ENCODE measurements around the gene CSRNP3. TPM values are rescaled to one million over a fixed set of nuclear protein-coding genes. Genes with fewer than 3 reads are reported as not detected.

The CSRNP3 gene
- total and polyA plus RNA-seq, 8 donors, result under 0.01 to 9.9 (median 0.58) TPM; not detected in 1

DNA sequence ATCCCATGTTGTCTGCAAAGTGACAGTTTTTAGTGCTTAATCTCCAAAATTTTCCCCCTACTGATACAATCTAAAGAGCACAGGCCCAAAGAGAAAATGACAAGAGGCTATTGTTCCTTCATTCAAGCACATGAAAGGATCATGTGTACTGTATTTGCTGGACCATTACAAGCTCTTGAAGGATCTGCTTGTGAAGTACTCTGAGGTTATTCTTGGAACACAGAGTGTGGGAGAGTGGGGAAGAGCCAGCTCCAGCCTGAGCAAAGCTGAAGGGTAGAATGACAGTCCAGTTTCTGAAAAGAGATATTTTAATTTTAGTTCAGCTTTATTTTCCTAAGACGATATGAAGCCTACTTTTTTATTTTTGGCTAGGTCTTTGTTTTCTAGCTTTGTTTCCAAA, 212.3 kb downstream of the CSRNP3 start:
- Histone ChIP-seq H3K36me3 (peaks cover 0 to 20% (median 0%) of the 10 kb centered on the region in 4 donors), H3K9me3 (no peaks in the 10 kb centered on the region), H3K4me3 (no peak overlapping the region), H3K4me1 (no peaks in the 10 kb centered on the region), H3K27me3 (no peaks in the 10 kb centered on the region), H3K27ac (peak overlapping the region in 2 of 5 donors; percentile 23 to 46)
- intact Hi-C loops (cut with DNase I; ENCODE audit: low total_unique reads), result no loop called here
- peak in 1 of 2 donors; percentile 42 for DNase-seq
- 50 to 77% (median 70%) methylated on average over 1 of the region's 1 CpG for WGBS, 5 donors
- TF ChIP-seq POLR2AphosphoS5 (IDR thresholded peaks at IDR 0.05), result no peak
- TF ChIP-seq EP300 (IDR thresholded peaks at IDR 0.05), result no peak

DNA sequence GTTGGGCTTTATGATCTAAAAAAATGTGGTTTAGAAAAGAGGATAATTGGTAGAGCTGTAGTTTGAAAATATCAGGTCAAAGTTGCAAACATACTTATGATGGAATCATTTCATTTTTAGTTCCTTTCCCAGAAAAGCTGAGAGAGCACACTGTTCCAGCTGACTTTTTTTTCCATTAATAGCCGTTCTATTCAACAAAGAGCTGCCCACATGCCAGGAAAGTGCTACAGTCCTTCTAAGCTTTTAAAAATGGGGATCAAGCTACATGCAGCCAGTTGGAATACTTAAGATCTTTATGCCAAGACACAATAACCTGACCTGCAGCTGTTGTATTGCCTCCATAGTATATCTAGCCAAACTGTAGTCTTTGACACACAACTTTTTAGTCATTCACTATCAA, 213.0 kb downstream of the CSRNP3 start:
- WGBS, 5 donors, result 39 to 94% (median 76%) methylated on average over 1 of the region's 1 CpG
- DNase-seq, result peak in 1 of 2 donors; percentile 44
- no peak for TF ChIP-seq EP300 (IDR thresholded peaks at IDR 0.05)
- H3K4me1 ChIP-seq, result no peaks in the 10 kb centered on the region
- peaks cover 0 to 19% (median 0%) of the 10 kb centered on the region in 4 donors for H3K36me3 ChIP-seq
- H3K9me3 ChIP-seq, result no peaks in the 10 kb centered on the region
- H3K4me3 ChIP-seq, result no peak overlapping the region
- H3K27ac ChIP-seq, result peak overlapping the region in 2 of 5 donors; percentile 23 to 46
- intact Hi-C loops (cut with DNase I; ENCODE audit: low total_unique reads), result no loop called here
- no peaks in the 10 kb centered on the region for H3K27me3 ChIP-seq

DNA sequence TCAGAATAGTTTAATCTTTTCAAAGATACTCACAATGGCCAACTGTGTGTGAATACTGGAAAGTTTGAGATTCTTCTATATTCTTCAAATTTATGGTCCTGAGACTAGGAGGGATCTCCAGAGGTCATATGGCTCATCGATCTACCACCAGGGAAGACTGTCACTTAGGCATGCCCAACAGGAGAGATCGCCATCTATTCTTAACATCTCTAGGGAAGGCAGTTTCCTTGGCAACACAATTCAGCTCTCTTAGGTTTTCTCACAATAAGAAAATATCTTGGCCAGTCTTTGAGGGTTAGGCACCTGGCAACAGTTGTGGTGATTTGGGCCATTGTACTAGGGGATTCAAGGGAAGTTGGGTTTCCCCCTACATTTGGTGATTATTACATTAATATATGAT, 217.3 kb downstream of the CSRNP3 start:
- WGBS, 5 donors, result 91 to 97% (median 95%) methylated on average over 2 of the region's 2 CpGs
- H3K9me3 ChIP-seq, result no peaks in the 10 kb centered on the region
- no peak for DNase-seq
- intact Hi-C loops (cut with DNase I; ENCODE audit: low total_unique reads), result no loop called here
- TF ChIP-seq POLR2A (IDR thresholded peaks at IDR 0.05) (no peak), POLR2AphosphoS5 (IDR thresholded peaks at IDR 0.05) (no peak), EP300 (IDR thresholded peaks at IDR 0.05) (no peak)
- TF ChIP-seq, protein P1, sequence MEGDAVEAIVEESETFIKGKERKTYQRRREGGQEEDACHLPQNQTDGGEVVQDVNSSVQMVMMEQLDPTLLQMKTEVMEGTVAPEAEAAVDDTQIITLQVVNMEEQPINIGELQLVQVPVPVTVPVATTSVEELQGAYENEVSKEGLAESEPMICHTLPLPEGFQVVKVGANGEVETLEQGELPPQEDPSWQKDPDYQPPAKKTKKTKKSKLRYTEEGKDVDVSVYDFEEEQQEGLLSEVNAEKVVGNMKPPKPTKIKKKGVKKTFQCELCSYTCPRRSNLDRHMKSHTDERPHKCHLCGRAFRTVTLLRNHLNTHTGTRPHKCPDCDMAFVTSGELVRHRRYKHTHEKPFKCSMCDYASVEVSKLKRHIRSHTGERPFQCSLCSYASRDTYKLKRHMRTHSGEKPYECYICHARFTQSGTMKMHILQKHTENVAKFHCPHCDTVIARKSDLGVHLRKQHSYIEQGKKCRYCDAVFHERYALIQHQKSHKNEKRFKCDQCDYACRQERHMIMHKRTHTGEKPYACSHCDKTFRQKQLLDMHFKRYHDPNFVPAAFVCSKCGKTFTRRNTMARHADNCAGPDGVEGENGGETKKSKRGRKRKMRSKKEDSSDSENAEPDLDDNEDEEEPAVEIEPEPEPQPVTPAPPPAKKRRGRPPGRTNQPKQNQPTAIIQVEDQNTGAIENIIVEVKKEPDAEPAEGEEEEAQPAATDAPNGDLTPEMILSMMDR (IDR thresholded peaks at IDR 0.05), result no peak
- H3K27ac ChIP-seq, result no peak overlapping the region
- no peaks in the 10 kb centered on the region for H3K4me1 ChIP-seq
- H3K36me3 ChIP-seq, result no peaks in the 10 kb centered on the region
- H3K27me3 ChIP-seq, result no peaks in the 10 kb centered on the region
- H3K4me3 ChIP-seq, result no peak overlapping the region

DNA sequence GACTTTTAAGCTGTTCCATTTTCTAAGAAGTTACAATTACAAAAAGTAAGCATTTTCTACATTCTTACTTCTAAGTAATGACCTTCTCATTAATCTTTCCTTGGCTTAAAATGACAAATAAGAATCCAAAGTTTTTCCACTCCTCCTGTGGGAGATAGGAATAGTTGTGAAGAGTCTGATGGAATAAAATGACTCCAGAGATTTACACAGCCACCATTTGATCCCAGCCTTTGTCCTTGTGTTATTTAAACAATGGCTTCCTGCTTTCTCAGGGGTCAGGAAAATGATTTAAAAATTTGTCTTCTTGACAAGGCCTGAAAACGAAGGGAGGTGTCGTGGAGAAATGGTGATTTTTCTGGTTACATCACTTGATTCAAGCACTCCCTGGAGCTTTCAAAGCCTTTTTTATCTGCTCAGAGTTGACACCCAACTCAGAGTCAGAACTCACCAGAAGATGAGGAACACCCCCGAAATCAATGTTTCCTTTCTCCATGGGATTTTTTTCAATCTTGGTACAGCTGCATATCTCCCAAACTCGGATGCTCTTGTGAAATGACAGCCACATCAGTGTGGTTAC, 218.0 kb downstream of the CSRNP3 start:
- Histone ChIP-seq H3K4me3 (no peak overlapping the region), H3K27me3 (no peaks in the 10 kb centered on the region), H3K4me1 (no peaks in the 10 kb centered on the region), H3K36me3 (no peaks in the 10 kb centered on the region), H3K27ac (no peak overlapping the region), H3K9me3 (no peaks in the 10 kb centered on the region)
- DNase-seq, result no peak
- WGBS, 5 donors, result 62 to 76% (median 65%) methylated on average over 4 of the region's 4 CpGs
- intact Hi-C loops (cut with DNase I; ENCODE audit: low total_unique reads), result no loop called here
- TF ChIP-seq, protein P1 (IDR thresholded peaks at IDR 0.05), result no peak
- TF ChIP-seq POLR2A (IDR thresholded peaks at IDR 0.05), result no peak

DNA sequence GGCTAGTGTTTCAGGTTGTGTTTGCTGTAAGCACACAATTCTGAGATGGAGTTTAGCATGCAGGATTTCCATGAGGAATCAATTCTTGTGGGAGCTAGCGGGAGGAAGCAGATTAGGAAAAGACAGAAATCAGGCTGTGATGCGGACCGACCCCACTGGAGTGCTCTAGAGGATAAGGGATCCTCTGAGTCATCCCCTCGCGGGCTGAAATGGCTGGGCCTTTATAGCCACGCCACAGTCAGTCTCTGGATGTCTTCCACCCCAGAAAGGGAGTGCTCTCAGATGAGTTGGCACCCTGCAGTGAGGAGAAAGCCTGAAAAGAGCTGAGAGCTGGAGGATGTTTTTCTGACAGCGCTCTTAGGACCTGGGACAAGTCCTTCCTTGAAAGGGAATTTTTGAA, 222.1 kb downstream of the CSRNP3 start:
- Histone ChIP-seq H3K27ac (no peak overlapping the region), H3K9me3 (no peaks in the 10 kb centered on the region), H3K36me3 (no peaks in the 10 kb centered on the region), H3K27me3 (no peaks in the 10 kb centered on the region), H3K4me3 (no peak overlapping the region), H3K4me1 (no peaks in the 10 kb centered on the region)
- DNase-seq, result peak in 1 of 2 donors; percentile 11
- intact Hi-C loops (cut with DNase I; ENCODE audit: low total_unique reads), result loop anchor here (10.0 kb wide), 1 partner anchor 287 kb away; no protein-coding TSS in a partner anchor
- WGBS, 5 donors, result 53 to 75% (median 63%) methylated on average over 7 of the region's 7 CpGs
- TF ChIP-seq POLR2A (IDR thresholded peaks at IDR 0.05), result no peak
- TF ChIP-seq, protein P1 (IDR thresholded peaks at IDR 0.05), result no peak
- TF ChIP-seq POLR2AphosphoS5 (IDR thresholded peaks at IDR 0.05), result no peak
- TF ChIP-seq EP300 (IDR thresholded peaks at IDR 0.05), result no peak

Measured in stomach (tissue), 9 donors.